Subcutaneous adipose tissue (tissue), 4 donors: ENCODE results near the gene TRAF1. TPM values are rescaled to one million over a fixed set of nuclear protein-coding genes. Genes with fewer than 3 reads are reported as not detected.

ENCODE experiments used
- total RNA-seq, 4 donors: library from RNA; depleted of rRNA; stranded (reverse); fragments of >200 nt; gene quantifications; one replicate each; pipeline ENCODE4 v1.1.0, GENCODE V29; 2016
- TF ChIP-seq, protein P1 (sequence below): fragments of 450-650 bp; IDR thresholded peaks from one replicate; pipeline ENCODE4 v1.5.1; 2016; ENCODE audit warnings: low read depth, mild to moderate bottlenecking, control low read depth, antibody characterized with exemption, moderate library complexity

The TRAF1 gene
- total RNA-seq, 4 donors from 2014 or later = 1.8 to 12.1 (median 5.7) TPM

- TF ChIP-seq, protein P1, sequence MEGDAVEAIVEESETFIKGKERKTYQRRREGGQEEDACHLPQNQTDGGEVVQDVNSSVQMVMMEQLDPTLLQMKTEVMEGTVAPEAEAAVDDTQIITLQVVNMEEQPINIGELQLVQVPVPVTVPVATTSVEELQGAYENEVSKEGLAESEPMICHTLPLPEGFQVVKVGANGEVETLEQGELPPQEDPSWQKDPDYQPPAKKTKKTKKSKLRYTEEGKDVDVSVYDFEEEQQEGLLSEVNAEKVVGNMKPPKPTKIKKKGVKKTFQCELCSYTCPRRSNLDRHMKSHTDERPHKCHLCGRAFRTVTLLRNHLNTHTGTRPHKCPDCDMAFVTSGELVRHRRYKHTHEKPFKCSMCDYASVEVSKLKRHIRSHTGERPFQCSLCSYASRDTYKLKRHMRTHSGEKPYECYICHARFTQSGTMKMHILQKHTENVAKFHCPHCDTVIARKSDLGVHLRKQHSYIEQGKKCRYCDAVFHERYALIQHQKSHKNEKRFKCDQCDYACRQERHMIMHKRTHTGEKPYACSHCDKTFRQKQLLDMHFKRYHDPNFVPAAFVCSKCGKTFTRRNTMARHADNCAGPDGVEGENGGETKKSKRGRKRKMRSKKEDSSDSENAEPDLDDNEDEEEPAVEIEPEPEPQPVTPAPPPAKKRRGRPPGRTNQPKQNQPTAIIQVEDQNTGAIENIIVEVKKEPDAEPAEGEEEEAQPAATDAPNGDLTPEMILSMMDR = no peak
These were observed 5.8 kb downstream of the TRAF1 start for GRCh38 chr9:120920806-120921178.

- TF ChIP-seq, protein P1 = no peak
These were observed 6.5 kb downstream of the TRAF1 start for GRCh38 chr9:120919843-120920805.

GRCh38 chr9:120918931-120919842, 7.4 kb downstream of the TRAF1 start:
- TF ChIP-seq, protein P1 = no peak

- TF ChIP-seq, protein P1 = no peak
These were observed 8.4 kb downstream of the TRAF1 start for GRCh38 chr9:120917929-120918762.

GRCh38 chr9:120916991-120917880, 9.4 kb downstream of the TRAF1 start:
- TF ChIP-seq, protein P1 = no peak

GRCh38 chr9:120916588-120916987, 10.0 kb downstream of the TRAF1 start:
- TF ChIP-seq, protein P1 = no peak
